Activated CD4-positive, CD25-positive, alpha-beta regulatory T cell treated with anti-CD3 and anti-CD28 coated beads, Interleukin-2, amount 50 U/mL, for 24 hours (primary cell): ENCODE measurements around the gene OR8B8.
A peak's percentile ranks its signal among the peaks of the same experiment; 100 is the strongest.
"Not testable (repeated sequence)": the region's sequence is repeated elsewhere in the genome, so short reads cannot be mapped to it uniquely, and the experiment has no call there.

Source experiments
- ATAC-seq, 2 donors: fragments of 150-1000 bp; cut with Tn5 transposase; one replicate each; pipeline ENCODE4 v1.10.0; 2021; ENCODE audit warnings: mild to moderate bottlenecking in 1 of 2, moderate library complexity in 1 of 2

OR8B8 gene, protein sequence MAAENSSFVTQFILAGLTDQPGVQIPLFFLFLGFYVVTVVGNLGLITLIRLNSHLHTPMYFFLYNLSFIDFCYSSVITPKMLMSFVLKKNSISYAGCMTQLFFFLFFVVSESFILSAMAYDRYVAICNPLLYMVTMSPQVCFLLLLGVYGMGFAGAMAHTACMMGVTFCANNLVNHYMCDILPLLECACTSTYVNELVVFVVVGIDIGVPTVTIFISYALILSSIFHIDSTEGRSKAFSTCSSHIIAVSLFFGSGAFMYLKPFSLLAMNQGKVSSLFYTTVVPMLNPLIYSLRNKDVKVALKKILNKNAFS

DNA sequence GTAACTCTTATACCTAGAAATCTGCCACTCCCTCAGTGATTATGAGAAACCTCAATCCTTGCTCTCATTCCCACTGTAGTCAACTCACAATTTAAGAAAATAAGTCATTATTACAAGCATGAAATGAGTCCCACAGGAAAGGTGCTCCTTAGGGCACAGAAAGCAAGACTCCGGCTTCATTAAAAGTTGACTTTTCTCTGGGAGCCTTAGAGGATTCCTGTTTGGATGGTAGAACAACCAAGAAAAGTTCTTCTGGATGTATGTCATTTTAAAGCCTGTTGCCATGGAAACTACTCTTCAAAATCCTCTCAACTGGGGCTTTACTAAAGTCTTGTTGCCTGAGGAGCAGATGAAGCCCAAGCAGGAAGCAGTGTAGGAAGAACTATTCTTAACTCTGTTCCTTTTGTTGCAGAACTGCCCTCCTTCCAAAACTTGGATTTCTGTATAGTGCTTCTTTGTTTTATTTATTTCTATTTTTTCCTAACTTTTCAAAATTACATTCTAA is at the start of gene OR8B8:
OR8B8 (minus strand) TSS at position 51 of the 505 bp plus-strand sequence. CDS start 4,611 bp downstream, outside the sequence.
- ATAC-seq: no peak

DNA sequence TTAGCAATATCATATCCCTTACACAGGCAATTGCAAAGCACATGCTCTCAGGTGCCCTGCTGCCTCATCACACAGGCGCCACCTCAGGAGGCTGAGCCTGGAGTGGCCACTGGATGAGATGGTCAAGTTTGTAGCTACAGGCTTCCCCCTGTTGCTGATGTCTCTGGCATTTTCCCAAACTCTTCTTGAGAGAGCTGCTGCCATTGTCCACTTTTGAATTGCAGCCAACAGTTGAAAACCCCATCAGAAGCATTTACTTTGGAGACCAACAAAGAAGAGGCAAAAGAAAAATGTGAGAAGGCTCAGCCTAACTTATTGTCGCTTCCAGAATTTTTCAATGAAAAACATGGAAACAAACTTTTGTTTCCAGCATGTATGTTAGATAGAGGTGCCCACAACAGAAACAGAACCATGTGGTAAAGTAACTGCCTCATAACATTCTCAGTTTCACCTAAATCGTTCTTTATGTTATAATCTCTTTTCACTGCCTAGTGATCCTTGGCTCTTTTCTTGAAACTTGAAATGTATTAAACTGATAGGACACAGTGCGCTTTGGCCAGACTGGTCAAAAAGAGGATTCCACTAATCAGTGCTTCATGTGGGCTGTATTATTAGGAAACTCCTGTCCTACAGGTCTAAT is 47.6 kb upstream of the OR8B8 start:
- no peak for ATAC-seq

DNA sequence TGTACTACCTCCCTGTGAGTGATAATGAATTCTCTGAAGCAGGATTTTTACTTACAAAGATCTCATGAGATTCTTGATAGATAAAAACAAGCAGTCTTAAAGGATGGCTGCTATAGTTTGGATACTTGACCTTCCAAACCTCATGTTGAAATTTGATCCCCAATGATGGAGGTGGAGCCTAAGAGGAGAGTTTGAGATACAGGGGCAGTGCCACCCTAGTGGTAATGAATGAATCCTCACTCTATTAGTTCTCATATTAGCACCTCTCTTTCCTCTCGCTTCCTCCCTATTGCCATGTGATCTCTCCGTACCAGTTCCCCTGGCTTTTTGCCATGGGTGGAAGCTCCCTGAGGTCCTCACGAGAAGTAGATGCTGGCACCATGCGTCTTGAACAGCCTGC is 37.9 kb upstream of the OR8B8 start:
- no peak for ATAC-seq

DNA sequence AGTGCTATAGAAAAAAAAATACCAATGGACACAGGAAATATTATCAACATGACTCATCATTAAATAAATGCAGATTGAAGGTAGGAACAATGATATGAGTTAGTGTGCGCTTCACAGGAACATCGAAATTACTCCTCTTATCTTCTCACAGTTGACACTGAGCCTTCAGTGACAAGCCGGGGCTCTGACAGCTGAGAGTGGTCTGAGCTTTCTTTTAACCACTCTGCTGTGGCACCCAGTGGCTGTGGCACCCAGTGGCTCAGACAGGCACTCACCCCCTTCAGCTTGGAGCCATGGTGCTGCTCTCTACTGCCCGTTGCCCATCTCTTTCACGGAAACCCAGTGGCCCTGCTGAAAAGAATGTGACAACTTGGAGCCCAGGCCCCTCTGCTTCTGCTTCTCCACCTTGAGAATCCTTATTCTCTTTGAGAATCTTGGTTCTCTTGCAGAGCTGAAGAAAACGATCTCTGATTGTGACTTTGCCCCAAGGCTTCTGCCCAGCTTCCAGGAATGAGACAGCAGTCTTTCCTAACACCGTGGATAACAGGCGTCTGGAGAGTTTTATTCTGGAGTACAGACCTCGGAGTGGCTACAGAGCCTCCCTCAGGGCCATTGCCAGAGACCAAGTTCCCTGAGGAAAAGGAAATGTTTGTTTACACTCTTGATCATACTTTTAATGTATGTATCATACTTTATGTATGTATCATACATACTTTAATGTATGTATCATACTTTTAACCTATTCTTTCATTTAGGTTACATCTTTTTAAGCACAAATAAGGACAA is 37.1 kb upstream of the OR8B8 start:
- ATAC-seq: no peak

DNA sequence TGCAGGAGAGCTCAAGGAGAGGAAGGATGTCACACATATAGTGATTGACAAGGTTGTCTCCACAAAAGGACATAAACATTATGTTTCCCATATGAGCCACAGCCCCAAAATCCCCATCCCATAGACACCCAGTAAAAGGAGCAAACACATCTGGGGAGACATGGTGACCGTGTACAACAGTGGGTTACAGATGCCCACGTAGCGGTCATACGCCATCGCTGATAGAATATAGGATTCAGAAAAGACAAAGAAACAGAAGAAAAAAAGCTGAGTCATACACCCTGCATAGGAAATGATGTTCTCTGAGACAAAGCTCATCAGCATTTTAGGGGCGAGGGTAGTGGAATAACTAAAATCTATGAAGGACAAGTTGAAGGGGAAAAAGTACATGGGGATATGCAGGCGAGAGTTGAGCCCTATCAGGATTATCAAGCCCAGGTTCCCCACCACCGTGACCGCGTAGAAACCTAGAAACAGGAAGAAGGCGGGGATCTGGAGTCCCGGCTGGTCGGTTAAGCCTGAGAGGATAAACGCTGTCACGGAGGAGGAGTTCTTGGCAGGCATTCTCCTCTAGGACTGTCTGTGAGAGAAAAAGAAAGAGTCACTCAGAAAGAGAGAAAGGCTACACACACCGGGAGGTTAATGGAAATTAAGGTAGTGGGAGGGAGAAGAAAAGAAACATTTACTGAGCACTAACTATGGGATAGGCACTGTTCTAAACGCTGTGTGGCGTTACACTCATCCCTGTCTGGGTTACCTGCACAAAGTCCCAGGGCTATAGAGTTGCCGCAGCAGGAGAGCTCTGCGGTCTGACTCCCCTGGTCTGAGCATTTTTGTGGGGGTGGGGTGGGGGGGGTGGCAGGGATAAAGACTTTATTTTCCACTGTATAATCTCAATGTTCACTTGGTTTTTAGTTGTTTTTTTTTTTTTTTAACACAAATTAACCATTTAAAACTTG is 36.1 kb upstream of the OR8B8 start:
- ATAC-seq: peak in 1 of 2 donors; percentile 24

DNA sequence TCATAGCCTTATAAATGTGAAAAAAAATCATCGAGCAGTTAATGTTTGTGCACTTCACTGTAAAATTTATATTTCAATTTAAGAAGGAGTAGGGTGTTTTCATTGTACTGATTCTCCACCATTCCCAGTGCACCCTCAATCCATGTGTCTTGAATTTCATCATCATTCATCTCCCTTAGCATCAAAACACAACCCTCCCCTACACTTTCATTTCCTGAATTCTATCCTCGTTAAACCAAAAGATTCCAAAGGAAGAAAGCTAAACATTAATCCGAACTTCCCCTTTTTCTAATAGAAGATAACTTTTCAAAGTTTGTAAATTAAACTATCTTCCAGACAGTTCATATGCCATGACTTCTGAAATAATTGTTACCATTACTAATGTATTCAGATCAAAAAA is 34.1 kb upstream of the OR8B8 start:
- ATAC-seq: no peak

DNA sequence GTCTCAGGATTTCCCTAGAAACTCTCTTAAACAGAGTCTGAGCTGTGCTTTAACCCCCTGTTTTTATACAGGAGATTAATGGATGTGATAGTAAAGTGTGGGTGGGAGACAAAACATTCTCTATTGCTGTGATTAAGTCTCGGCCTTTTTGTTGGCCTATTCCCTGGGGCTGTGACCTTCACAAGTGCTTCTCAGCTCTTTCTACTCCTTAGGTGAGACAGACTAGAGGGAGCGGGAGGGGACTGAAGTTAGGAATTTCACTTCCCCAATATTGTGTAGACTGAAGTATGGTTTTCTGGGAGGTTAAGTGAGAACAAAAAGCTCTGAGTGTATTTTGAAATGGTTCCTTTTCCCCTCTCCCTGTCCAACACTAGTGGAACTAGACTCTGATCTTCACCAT is 29.8 kb upstream of the OR8B8 start:
- no peak for ATAC-seq

DNA sequence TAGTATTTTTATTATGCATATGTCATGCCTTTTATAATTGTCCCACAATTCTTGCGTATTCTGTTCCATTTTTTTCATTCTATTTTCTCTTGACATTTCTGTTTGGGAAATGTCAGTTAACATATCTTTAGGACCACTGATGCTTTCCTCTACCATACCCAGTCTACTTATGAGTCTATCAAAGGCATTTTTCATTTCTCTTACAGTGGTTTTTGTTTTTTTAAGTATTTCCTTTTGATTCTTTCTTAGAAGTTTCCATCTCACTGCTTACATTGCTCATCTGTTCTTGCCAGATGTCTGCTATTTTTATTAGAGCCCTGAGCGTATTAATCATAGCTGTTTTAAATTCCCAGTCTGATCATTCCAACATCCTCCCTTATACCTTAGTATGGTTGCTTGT is 29.3 kb upstream of the OR8B8 start:
- no peak for ATAC-seq

DNA sequence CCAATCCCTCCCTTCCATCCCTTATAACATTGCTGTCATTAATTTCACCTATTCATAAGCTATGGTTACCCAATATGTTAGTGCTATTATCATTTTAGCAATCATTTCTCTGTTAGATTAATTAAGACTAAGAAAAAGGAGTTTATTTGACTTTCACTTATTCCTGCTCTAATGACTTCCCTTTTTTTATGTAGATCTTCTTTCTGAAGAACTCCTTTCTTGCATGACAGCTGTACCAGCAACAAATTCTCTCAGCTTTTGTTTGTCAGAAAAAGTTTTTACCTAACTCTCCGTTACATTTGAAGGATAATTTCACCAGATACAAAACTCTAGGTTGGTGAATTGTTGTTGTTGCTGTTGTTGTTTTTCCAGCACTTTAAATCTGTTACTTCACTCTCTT is 28.6 kb upstream of the OR8B8 start:
- ATAC-seq: no peak

DNA sequence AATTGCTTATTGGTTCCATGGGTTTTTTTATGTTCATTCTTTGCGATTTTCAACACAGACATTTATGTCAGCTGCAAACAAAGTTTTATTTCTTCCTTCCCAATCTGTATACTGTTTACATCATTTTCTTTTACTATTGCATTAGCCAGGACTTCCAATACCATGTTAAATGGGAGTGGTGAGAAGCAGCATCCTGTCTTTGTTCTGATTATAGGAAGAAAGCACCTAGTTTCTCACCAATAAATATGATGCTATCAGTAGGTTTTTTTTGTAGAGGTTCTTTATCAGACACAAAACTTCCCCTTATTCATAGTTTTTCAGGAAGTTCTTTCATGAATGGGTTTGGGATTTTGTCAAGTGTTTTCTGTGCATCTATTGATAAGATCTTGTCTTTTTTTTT is 28.0 kb upstream of the OR8B8 start:
- ATAC-seq: no peak

DNA sequence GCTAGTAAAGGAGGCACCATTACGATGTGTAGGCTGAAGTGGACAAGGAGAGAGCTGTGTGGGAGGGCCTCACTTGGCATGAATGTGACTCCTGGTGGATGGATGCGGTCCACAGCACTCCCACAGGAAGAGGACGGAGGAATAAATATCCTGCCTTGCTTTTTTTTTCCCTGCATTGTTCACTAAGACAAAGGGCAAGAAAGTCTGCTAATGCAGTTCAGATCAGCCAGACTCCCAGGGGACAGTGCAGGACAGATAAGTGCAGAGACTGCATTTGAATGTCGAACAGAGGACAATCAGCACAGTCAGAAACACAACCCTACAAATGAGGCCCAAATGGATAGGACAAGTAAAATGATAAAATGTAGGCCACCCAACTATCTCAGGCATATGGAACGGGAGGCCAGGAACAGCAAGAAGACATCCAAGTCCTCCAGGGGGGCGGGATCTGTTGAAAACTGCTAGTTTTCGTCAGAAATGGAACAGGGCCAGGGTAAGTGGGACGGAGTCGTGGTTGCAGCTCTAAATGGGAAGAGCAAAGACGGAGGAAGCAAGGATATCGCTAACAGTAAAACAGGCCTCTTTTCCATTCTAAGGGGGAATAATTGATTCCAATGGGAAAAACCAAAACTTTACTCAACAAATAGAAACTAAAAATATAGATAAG is 25.2 kb upstream of the OR8B8 start:
- no peak for ATAC-seq

DNA sequence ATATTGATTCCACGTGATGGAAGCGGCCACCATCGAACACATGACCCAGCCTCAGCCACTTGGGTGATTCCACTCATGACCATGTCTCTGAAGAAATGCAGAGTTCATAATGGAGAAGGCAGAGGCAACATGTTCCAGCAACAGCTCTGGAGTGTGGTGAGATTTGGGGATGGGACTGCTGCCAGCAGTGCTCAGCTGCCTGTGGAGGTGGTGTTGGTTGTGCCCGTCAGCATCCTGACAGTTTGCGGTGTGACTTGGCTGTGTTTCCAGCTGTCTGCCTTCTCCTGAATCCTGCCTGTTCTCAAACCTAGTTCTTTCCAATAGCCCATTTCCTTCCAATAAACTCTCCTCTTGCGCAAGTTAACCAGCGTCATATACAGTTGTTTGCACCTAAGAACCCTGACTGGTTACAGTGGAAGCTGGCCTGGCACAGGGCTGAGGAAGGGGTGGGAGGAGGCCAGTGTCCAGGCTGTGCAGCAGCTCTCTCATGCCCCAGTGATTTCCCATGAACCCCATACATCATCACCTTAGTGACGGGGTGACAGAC is 22.0 kb upstream of the OR8B8 start:
- no peak for ATAC-seq

DNA sequence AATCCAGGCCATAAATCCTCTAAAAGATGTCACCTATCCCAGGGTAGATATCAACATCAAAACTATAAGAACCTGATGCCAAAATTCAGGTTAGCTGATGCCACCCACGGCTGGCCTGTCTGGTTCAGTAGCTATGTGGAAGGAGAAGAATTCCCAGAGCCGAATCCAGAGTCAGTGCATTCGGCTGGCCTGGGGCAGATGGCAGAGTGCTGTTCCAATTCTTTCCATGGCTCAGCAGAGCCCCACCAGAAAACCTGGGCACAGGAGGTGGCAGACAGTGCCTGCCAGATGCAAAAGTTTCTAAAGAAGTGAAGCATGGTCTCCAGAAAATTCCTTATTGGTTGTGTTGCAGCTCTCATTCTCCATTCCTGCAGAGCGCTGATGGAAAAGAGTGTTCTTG is 19.9 kb upstream of the OR8B8 start:
- no peak for ATAC-seq

DNA sequence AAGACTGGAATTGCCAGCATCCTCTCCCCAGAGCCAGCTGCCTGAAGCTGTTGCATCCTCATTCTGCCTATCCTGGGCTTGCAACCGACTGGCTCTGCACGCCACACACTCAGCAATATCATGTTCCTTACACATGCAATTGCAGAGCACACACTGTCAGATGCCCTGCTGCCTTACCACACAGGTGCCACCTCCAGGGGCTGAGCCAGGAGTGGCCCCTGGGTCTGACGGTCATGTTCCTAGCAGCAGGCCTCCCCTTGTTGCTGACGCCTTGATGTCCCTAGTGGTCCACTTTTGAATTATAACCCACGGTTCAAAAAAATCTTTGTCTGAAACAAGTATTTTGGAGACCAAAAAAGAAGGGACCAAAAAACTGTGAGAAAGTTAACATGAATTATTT is 18.5 kb upstream of the OR8B8 start:
- no peak for ATAC-seq

DNA sequence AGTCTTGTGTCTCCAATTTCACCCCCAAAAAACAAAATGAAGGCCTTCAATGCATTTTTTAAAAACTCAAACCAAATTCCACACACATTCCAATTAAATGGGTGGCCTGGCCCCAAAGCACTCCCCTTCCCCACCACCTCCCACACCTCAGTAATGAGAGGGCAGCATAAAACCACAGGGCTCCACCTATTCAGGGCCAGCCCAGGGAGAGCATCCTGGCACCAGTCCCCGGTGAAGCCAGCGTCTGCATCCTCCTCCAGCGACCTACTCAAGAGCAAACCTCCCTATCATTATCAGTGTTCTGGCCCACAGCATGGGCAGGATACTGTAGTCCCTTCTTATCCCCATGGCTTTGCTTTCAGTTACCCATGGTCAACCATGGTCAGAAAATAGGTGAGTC is 17.8 kb upstream of the OR8B8 start:
- ATAC-seq: no peak

DNA sequence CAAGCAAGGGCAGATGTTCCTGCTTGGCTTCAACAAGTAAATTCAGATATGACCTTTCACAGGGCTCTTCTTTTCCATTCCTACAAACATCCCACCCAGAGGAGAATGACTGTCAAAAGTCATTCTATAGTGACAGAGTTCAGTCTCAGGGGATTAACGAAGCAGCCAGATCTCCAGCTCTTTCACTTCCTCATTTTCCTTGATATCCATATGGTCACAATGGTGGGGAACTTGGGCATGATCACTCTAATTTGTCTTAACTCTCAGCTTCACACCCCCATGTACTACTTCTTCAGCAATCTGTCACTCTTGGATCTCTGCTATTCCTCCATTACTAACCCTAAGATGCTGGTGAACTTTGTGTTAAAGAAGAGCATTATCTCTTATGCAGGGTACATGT is 15.0 kb upstream of the OR8B8 start:
- ATAC-seq: no peak

DNA sequence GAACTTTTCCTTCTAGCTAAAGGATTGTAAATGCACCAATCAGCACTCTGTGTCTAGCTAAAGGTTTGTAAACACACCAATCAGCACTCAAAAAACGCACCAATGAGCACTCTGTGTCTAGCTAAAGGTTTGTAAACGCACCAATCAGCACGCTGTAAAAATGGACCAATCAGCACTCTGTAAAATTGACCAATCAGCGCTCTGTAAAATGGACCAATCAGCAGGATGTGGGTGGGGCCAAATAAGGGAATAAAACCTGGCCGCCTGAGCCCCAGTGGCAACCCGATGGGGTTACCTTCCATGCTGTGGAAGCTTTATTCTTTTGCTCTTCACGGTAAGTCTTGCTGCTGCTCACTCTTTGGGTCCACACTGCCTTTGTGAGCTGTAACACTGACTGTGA is 13.9 kb upstream of the OR8B8 start:
- ATAC-seq: not testable (repeated sequence)

DNA sequence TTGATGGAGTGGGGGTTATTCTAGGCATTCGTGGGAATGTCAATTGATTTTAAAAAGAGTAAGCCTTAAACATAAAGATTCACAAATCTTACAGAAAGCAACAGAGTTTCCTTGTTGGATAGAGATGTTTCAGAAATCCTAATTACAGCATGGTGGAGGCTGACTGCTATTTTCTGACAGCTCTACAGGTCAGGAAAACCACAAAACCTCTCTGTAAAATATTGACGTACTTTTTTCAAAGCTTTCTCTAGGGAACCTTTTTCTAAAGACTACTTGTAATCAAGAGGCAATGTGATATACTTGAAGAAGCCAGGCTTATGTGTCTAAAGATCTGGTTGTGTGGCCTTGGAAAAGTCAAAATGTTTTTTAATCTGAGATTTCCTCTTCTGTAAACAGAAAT is 9.1 kb upstream of the OR8B8 start:
- no peak for ATAC-seq

DNA sequence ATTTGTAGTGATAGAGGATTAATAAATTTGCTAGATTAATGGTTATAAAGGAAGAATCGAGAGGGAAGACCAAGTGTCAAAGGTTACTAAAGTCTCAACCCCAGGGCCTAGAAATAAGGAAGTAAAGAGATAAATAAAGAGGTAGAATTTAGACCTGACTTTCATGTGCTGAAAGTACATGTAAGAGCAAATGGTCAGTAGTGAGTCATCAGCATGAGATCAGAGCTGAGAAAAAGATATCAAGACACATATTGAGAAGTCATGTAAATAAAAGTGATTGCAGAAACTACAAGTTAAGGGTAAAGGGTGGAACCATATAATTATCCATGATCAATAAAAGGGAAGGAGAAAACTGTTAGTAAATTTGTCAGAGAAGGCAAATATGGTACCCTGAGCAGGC is 1.4 kb upstream of the OR8B8 start:
- ATAC-seq: no peak

DNA sequence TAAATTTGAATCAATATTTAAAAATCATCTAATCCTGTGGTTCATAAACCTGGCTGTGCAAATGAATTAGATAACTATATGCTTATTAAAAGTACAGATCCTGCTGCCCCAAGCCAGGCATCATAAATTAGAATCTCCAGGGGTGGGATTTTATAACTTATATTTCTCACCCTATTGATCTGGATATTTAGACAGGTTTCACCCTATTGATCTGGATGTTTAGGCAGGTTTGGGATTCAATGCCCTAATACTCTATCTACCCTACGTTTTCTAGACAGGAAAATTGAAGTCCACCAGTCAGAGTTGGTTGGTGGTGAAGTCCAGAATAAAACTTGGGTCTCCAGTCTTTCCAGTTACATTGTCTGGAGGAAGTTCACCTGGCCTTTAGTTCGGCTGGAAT is 2.6 kb downstream of the OR8B8 start:
- ATAC-seq: no peak

DNA sequence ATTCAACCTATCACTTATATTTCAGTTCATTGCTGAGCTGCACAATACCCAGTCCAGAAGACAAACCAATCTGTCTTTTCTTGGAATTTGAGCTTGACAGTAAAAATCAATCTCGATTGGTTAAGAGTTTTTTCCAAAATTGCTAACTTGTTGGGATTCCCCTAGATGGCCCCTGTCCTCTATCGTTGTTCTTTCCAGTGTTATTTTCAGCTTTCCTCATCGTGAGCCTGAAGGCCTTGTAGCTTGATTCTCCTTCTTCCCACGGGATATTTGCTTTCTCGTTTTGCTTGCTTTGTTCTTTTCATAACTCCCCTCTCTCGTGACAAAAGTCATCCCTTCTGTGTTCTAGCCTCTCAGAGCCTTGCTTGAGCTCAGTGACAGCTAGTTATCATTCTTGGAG is 3.1 kb downstream of the OR8B8 start:
- no peak for ATAC-seq

DNA sequence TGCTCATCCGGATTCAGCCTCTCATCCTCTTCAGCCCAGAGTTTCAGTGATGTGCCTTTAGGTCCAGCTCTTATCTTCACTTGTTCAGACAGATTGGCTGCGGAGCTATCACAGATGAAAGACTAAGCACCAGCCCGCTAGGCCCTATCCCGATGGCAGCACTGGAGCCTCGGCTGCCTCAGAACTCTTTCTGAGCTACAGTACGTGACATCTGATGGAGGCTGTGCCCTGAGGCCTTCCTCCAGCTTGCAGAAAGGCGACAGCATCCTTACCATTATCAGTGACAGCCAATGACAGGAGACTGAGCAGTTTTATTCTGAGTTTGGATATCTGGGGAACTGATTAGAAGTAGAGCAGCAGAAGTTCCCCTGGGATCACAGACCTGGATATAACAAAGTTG is 4.0 kb downstream of the OR8B8 start:
- no peak for ATAC-seq
